Ishikawa (cell line): ENCODE results near the gene PHF2.

Experiments
- CEBPB ChIP-seq: IDR thresholded peaks from 2 replicates; pipeline ENCODE4 v1.6.1; 2012
- CREB1 ChIP-seq: IDR thresholded peaks from 2 replicates; pipeline ENCODE4 v1.6.1; 2012; ENCODE audit warnings: low read depth
- EGR1 ChIP-seq: IDR thresholded peaks from 2 replicates; pipeline ENCODE4 v1.6.1; 2012
- EP300 ChIP-seq: IDR thresholded peaks from 2 replicates; pipeline ENCODE4 v1.6.1; 2012; ENCODE audit warnings: borderline replicate concordance
- FOXM1 ChIP-seq: IDR thresholded peaks from 2 replicates; pipeline ENCODE4 v1.6.1; 2012; ENCODE audit warnings: low read depth, borderline replicate concordance
- MAX ChIP-seq: IDR thresholded peaks from 2 replicates; pipeline ENCODE4 v1.6.1; 2012
- NFIC ChIP-seq: IDR thresholded peaks from 2 replicates; pipeline ENCODE4 v1.6.1; 2012
- RAD21 ChIP-seq: IDR thresholded peaks from 2 replicates; pipeline ENCODE4 v1.6.1; 2012; ENCODE audit warnings: low read depth
- REST ChIP-seq: IDR thresholded peaks from 2 replicates; pipeline ENCODE4 v1.6.1; 2012; ENCODE audit warnings: low read depth, mild to moderate bottlenecking
- TAF1 ChIP-seq: IDR thresholded peaks from 2 replicates; pipeline ENCODE4 v1.6.1; 2012; ENCODE audit warnings: low read depth, mild to moderate bottlenecking
- TCF12 ChIP-seq: IDR thresholded peaks from 2 replicates; pipeline ENCODE4 v1.6.1; 2012; ENCODE audit warnings: low read depth
- TEAD4 ChIP-seq: IDR thresholded peaks from 2 replicates; pipeline ENCODE4 v1.6.1; 2012
- USF1 ChIP-seq: IDR thresholded peaks from 2 replicates; pipeline ENCODE4 v1.6.1; 2012
- YY1 ChIP-seq: IDR thresholded peaks from 2 replicates; pipeline ENCODE4 v1.6.1; 2012; ENCODE audit warnings: low read depth
- ZBTB7A ChIP-seq: IDR thresholded peaks from 2 replicates; pipeline ENCODE4 v1.6.1; 2012; ENCODE audit warnings: low read depth

Gene PHF2

GRCh38 chr9:93668261-93668871, 92.0 kb downstream of the PHF2 start:
- TF ChIP-seq CREB1 = no peak

- TF ChIP-seq EP300 = no peak
- no peak for TF ChIP-seq TCF12
- TF ChIP-seq CREB1 = no peak
- no peak for TF ChIP-seq EGR1
- no peak for TF ChIP-seq NFIC
- TF ChIP-seq REST = no peak
- no peak for TF ChIP-seq MAX
- no peak for TF ChIP-seq CEBPB
- TF ChIP-seq USF1 = no peak
- TF ChIP-seq ZBTB7A = no peak
- no peak for TF ChIP-seq RAD21
- no peak for TF ChIP-seq YY1
- no peak for TF ChIP-seq FOXM1
- TF ChIP-seq TAF1 = no peak
Observed at GRCh38 chr9:93669116-93669957, 93.0 kb downstream of the PHF2 start.

- no peak for TF ChIP-seq TAF1
- TF ChIP-seq YY1 = no peak
- no peak for TF ChIP-seq REST
- no peak for TF ChIP-seq USF1
- no peak for TF ChIP-seq EP300
- no peak for TF ChIP-seq EGR1
- no peak for TF ChIP-seq RAD21
- no peak for TF ChIP-seq ZBTB7A
- TF ChIP-seq CEBPB = no peak
- TF ChIP-seq NFIC = no peak
- TF ChIP-seq TCF12 = no peak
- TF ChIP-seq TEAD4 = no peak
- TF ChIP-seq MAX = no peak
Observed at GRCh38 chr9:93669958-93670207, 93.5 kb downstream of the PHF2 start.

GRCh38 chr9:93670208-93671019, 94.0 kb downstream of the PHF2 start:
- TF ChIP-seq YY1 (no peak), USF1 (no peak), EP300 (no peak), CREB1 (no peak), ZBTB7A (no peak), CEBPB (no peak), TEAD4 (no peak), TCF12 (no peak), TAF1 (no peak), MAX (no peak), EGR1 (no peak), REST (no peak), FOXM1 (no peak), NFIC (no peak), RAD21 (no peak)
